A172 (cell line): Measurements from ENCODE around the gene ST7L. TPM values are rescaled to one million over a fixed set of nuclear protein-coding genes. Genes with fewer than 3 reads are reported as not detected.

Experiments used
- DNase-seq: peaks from one replicate; pipeline ENCODE4 v3.0.0-alpha.2; 2015; ENCODE audit warnings: low spot score
- total RNA-seq: library from RNA; depleted of rRNA; stranded (reverse); fragments of >200 nt; shearing (Covaris generic); gene quantifications from 2 replicates; pipeline ENCODE4 v1.2.3, GENCODE V29; 2014

The ST7L gene
- total RNA-seq, 1 experiment from 2014 or later = 25.4 TPM

DNA sequence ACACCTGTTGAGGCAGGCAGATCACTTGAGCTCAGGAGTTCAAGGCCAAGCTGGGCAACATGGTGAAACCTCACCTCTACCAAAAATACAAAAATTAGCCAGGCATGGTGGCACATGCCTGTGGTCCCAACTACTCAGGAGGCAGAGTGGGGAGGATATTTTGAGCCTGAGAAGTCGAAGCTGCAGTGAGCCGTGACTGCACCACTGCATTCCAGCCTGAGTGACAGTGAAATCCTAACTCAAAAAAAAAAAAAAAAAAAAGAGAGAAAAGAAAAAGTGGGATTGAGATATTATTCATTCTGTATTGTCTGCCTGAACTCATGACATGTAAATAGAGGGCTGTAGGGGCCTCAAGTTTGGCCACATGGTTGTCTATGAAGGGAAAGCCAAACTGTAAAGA, 72.9 kb downstream of the ST7L start:
- no peak for DNase-seq

DNA sequence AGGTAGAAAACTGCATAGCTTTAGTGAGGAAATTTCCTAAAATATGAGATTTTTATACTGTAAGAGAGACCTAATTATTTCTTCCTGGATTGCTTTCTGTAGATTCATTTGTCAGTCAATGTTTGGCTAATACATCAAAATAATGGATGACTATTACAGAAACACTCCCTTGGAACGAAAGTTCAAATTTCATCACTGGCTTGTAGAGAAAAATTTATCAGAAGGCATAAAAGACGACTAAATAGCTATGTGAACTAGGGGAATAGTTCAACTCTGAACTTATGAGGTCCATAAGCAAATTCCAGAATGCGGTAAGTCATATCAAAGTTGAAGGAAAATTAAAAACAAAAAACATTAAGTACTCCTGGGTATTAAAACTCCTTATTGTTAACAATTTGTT, 74.2 kb downstream of the ST7L start:
- DNase-seq = no peak

DNA sequence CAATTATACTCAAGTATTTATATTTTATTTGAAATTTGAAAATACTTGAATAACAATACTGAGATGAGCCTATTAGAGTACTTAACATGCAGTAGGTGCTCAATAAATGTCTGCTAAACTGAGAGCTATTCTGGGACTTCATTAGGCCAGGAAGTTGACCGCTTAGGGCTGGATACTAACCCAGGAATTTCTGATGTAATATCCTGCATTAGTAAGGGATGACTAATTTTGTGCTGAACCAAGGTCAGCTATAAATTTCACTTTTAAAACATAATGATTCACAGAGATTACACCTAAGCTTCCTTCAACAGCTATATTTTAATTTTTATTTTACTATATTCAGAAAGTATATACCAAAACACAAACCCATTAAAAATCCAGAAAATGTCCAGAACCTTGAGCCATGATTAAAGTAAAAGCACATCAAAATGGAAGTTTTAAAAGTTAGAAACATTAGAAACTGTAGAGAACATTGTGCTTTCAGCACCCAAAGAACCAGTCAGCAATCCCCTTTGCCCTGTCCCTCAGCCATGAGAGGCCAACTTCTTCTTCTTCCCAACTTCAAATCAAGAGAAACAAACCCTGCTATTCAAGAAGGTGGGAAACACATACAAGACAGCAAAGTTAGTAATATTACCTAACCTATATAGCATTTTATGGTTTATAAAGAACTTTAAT, 74.8 kb downstream of the ST7L start:
- DNase-seq = peak; percentile 94

DNA sequence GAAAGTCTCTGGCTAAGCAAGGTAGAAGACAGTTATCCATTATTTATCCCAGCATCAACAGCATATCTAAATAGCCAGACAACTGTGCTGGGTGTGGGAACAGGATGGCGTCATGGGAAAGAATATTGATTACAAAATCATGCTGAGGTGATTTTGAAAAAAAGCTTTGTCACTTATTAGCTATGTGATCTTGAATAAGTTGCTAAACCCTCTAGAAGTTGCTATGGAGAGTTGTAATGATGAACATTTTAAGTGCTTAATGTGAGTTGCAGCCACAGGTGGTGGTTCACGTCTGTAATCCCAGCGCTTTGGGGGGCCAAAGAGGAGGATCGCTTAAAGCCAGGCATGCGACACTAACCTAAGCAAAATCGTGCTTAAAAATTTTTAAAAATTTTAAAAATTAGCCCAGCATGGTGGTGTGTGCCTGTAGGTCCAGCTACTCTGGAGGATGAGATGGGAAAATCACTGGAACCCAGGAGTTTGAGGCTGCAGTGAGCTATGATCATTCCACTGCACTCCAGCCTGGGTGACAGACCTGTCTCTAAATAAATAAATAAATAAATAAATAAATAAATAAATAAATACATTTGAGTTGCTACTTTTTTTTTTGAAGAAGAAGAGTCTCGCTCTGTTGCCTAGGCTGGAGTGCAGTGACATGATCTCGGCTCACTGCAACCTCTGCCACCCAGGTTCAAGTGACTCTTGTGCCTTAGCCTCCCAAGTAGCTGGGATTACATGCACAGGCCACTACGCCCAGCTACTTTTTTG, 76.6 kb downstream of the ST7L start:
- no peak for DNase-seq

DNA sequence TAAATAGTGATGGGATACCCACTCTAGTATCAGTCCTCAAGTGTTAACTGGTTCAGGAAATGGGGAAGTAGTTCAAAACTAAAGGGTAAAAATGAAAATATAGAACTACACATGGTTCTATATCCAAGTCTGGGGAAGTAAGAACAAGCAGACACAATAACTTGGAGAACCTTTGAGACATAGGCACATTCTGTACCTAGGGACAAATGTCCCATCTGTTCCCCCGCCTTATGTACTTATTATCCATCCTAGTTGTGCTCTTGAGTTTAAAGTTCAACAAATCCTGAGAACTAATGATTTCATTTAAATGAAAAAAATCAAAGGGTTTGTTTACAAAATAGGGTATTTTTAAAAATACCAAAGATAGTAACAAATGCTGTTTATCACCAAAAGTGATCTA, 77.6 kb downstream of the ST7L start:
- no peak for DNase-seq

DNA sequence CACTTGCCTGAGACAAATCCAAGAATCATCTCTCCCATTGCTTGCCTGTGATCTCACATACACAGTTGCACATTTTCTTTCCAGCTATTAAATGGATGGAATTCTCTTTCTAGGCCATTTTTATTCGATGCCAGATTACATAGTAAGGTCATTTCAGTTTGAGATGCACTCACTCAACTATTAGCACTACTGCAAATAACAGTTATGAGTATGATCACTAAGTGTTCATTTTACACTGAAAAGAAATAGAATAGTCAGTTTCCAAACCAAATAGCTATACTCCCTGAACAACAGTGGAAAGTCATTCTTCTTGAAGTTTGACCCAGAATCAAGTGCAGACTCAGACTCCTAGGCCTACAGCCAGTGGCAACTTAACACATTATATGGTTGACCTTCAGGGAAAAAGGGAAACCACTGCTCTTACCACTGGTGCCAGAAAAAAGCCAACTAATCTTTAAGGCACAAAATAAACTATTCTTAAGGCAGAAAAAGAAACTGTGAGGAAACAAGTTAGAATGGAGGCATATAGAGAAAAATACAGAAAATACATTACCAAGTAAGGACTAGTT, 78.6 kb downstream of the ST7L start:
- DNase-seq = no peak

DNA sequence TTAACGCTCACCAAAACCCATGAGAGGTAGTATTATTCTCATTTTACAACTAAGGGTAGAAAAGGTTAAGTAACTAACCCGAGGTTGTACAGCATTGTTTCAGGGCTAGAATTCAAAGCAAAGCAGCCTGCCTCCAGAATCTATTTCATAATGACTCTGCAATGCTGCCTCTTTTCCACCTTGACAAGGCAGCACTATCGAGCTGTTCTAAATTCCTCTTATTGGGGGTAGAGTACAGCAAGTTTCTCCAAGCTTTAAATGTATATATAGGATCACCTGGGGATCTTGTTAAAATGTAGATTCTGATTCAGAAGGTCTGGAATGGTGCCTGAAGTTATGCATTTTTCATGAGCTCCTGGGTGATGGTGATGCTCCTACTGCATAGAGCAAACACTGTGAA, 80.1 kb downstream of the ST7L start:
- no peak for DNase-seq

DNA sequence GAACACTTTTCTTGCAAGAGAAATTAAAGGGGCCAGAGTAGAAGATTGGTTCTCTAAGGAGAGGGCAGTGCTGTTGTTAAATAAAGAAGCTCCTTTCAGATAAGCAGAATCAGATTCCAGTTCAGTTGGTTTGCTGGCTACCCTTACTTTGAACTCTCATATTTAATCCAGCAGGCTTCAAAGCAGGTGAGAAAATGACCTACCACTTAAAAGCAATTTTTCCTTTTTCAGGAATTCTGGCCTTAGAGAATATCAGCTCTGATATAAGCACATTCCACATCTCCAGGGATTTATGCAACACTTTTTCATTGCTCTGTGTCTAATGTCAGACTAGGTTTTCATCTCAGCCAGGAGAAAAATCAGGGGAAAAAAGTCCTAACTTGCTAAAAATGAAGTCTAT, 81.5 kb downstream of the ST7L start:
- DNase-seq = no peak

DNA sequence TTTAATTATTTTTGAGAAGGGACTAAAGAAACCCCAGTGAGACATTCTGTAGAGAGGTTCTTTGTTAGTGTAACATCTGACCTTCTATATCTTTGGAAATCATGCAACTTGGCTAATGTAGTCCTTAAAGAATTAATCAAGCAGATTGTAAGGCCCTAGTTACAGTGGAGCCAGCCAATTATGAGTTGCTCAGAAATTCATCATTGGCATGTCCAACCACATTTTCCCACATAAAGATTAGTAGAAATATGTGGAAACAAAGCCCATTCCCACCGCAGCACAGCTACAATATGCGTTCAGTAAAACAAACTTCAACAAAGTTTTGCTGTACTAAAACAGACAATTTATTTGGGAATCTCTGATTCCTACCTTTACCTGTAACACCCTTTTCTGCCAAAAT, 82.4 kb downstream of the ST7L start:
- DNase-seq = no peak

DNA sequence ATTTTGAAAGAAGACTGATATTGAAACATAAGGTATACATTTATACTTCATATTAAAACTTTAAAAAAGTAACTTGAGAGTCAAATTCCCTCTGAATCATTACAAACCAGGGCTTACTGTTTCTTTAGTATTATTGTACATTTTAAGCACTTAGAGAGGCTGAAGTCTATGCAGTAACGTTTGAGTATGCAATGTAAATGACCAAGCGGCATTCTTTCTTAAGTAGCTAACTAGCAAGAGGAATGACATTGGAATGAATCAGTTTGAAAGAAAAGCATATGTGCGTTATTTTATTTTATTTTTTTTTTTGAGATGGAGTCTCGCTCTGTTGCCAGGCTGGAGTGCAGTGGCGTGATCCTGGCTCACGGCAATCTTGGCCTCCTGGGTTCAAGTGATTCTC, 85.9 kb downstream of the ST7L start:
- no peak for DNase-seq

DNA sequence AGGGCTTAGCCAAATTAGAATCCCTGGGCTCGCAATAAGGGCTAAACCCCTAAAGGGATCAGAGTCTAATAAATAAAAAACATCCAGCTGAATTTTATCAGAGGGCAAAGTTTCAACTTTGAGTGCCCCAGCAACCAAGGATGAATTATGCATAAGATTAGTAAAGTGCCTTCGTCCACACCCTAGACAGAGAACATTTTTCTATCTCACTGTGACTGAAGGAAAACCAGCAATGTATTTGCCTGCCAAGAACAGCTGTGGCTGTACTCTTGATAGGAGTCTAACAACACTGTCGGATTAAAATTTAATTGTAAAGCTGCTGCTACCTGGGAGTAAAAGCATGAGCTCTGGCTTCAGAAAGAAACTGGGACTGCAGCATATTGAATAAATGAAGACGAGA, 86.9 kb downstream of the ST7L start:
- DNase-seq = no peak

DNA sequence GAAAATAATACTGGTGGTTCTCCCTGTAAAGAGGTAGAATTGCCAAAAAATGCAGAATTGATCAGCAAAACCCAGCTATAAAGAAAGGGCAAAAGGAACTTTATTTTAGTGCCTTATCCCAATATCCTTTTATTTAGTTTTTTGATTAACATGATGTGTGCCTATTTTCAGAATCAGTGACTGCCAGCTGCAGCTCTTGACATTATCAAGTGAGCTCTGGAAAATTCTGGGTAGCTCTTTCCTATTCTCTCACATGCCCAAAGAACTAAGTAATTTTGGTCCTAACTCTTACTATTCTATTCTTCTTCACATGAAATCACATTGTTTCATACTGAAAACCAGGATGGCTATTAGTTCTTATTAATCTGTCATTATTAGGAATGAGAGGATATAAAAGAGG, 88.1 kb downstream of the ST7L start:
- no peak for DNase-seq

DNA sequence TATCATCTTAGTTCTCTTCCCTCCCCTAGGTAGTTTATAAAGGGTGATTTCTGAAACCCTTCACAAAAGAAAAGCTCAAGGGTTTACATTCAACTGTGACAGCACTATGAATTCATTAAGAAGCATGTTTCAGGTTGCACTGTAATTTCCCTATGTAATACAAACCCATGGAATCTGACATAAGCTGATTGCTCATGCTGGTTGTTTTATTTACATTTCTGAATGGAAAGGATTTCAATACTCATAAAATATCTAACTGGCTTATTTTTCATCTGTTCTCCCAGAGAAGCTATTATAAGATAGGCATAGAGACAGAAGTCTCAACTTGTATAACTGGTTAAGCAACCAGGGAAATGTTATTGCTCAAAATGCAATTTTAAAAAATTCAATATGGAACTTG, 89.6 kb downstream of the ST7L start:
- no peak for DNase-seq

DNA sequence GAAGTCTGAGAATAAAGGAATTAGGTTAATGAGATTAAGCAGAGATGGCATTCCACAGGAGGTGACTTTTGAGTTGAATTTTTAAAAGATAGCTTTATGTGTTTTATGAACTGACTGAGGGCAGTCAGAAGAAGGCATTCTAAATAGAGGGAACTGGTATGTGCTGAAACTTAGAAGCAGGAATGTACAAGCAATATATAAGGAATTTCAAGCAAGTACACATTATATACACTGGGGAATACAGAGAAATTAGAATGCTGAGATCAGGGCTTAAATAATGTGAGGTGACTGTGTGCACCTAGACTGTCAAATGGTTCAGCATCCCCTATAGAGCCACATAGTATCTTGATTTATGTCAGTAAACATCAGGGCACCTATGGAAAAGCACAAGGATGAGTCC, 90.9 kb downstream of the ST7L start:
- DNase-seq = no peak

DNA sequence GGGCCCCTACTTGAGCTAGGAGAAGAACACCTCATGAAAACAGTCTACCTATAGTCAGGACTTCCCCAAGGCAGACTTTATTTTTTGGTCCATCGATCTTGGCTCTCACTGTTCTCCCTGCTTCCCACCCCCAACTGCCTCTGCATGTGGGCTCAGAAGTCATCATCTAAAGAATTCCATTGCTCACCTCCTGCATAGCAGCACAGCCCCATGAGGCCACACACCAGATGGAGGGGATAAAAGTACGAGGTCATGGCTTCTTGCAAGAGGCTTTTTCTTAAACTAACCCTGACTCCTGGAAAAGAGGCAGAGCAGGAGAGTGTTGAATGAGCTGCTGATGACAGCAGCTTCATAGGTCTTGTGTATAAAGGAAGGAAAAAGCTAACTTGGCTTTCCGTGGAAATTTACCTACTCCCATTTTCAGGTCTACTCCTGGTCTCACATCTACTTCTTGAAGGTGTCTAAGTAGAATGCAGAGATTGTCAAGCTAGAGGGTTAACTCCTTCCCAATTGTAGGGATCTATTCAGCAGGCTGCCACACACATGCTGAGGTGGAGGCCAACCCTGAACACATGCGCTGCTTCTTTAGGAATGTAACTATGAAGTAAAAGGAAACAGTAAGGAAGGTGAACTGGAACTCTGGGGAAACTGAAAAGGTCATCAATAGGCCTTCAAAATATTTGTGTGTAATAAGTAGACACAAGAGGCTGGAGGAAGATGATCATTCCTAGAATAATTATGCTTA, 91.5 kb downstream of the ST7L start:
- DNase-seq = no peak

DNA sequence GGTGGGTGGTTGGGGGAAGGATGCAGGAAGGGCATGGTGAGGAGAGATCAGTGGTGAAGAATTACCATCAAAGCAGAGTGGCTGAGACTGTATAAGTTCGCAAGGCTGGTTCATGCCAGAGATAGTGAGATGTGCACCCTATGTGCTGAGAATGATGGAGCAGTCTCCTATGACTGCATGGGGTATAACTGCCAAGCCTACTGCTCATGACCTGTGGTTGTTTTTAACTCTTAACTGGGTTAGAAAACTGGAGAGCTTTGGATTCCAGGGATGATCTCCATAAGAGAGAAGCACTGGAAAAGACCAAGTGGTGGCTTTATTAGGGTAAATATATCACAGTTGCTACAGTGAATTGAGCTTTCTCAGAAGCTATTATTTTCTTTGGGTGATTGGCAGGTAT, 94.0 kb downstream of the ST7L start:
- no peak for DNase-seq

DNA sequence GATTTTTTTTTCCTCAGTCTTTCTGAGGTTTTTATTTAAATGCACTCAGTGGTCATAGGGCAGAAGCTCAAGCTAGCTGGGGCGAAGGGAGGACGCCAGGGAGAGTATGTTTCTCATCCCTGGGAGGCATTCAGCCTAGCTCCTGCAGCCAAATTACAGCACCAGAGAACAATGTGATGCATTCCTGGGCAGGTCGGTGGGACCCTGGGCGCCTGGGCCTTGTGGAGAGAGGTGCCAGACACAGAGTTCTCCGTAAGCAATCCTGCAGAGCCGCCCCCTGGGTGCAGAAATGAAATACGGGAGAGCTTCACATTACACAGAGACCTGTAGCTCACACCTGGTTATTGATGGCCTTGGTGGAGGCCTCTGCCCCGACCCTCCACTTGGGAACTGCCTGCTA, 94.7 kb downstream of the ST7L start:
- peak; percentile 12 for DNase-seq

DNA sequence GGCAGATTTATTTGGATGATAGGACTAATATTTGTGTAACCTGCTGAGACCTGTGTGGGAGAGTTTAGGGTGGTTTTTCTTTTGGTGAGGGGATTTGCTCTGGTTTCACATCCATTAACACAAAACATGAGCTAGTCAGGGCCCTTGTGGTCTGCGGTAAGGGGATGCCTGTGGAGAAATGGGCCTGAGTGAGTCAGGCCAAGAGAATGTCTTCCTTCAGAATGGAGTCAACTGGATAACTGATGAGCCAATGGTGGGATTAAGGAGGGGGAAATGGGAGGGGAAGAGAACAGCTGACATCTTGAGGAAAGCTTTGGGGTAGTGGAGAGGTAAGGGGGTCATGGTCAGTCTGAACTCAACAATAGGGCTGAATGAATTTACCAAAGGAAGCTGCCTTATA, 96.3 kb downstream of the ST7L start:
- DNase-seq = peak; percentile 92

DNA sequence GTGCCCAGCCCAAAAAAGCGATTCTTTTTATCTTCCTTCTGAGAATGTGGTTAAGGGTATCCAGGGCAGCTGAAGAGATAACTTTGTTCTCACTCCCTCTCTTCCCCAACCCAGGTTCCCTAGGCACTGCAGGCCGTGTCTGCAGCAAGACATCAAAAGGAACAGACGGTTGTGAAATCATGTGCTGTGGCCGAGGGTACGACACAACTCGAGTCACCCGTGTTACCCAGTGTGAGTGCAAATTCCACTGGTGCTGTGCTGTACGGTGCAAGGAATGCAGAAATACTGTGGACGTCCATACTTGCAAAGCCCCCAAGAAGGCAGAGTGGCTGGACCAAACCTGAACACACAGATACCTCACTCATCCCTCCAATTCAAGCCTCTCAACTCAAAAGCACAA, 98.8 kb downstream of the ST7L start:
- no peak for DNase-seq

DNA sequence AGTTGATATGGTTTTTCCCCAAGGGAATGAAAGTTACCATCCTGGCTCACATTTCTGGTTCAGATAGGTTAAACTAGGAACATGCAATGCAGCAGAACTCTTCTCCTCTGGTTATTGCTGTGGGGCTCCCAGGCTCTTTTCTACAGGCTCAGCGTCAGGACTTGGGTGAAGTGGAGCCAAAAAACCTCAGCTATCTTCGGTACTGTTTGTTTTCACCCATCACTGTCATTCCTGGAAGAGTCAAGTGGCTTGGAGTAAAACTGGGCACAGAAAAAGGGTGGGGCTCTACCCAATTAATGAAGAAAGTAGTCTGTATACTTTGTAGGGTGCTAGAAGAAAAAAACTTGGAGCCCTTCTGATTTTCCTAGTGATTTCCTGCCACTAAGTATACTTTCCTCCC, 100.8 kb downstream of the ST7L start:
- no peak for DNase-seq

DNA sequence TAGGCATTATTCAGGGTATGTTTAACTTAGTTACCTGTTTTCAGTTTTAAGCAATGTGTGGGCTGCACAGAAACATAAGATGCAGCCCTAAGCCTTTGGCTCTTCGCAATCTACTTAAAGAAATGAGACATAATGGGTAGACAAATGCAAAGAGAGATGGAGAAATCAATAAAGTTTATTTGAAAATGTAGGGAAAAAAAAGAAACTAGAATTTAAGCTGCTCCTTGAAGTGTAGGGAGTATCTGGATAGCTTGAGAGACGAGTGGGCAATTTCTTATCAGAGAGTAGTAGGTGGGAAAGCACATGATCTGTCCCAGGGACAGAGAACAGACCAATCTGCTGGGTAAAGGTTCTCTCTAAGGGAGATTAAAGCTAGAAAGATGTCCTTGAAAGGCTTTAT, 101.3 kb downstream of the ST7L start:
- no peak for DNase-seq

DNA sequence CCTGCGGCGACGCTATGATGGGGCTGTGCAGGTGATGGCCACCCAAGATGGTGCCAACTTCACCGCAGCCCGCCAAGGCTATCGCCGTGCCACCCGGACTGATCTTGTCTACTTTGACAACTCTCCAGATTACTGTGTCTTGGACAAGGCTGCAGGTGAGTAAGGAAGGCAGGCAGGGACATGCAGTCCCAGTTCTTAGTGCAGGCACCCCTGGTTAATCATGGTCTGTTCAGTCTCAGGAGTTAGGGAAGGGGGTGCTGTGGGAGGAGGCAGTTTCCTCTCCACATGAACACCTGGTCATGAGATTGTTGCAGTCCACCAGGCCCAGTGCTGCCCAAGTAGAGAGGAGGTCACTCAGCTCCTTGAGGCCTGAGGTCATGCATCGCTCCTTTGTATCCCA, 101.7 kb downstream of the ST7L start:
- no peak for DNase-seq

DNA sequence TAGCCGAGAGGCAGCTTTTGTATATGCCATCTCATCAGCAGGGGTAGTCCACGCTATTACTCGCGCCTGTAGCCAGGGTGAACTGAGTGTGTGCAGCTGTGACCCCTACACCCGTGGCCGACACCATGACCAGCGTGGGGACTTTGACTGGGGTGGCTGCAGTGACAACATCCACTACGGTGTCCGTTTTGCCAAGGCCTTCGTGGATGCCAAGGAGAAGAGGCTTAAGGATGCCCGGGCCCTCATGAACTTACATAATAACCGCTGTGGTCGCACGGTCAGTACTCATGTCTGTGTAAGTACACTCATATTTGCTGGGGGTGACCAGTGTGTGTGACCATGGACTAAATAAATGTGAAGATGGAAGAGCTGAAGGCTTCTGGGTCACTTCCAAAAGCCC, 102.8 kb downstream of the ST7L start:
- no peak for DNase-seq
